HL-60 (cell line): Measurements from ENCODE around the gene CSNK1G3.

ENCODE experiments used
- DNase-seq, 2 experiments: peaks; one replicate each; pipeline ENCODE4 v3.0.0-alpha.2; 2010 to 2020; ENCODE audit warnings: low read depth in 1 of 2, low spot score in 1 of 2
- H3K27ac ChIP-seq: fragments of 250-450 bp; sonication (Bioruptor Pico); replicated peaks from 2 replicates; pipeline ENCODE4 v1.5.1; 2020; ENCODE audit warnings: mild to moderate bottlenecking, moderate library complexity
- H3K27me3 ChIP-seq: fragments of 250-450 bp; sonication (Bioruptor Pico); 2 replicates; pipeline ENCODE4 v1.5.1; 2021; ENCODE audit warnings: mild to moderate bottlenecking, moderate library complexity; ENCODE audit not compliant: insufficient read depth, poor library complexity, severe bottlenecking
- H3K4me3 ChIP-seq: replicated peaks from 2 replicates; pipeline ENCODE4 v1.5.1; 2011; ENCODE audit warnings: mild to moderate bottlenecking, control low read depth, low read length; ENCODE audit not compliant: insufficient read depth
- CTCF ChIP-seq: IDR thresholded peaks from one replicate; pipeline ENCODE4 v1.5.1; 2011; ENCODE audit warnings: low read length, control low read depth, inconsistent platforms; ENCODE audit not compliant: insufficient read depth
- GABPA ChIP-seq: IDR thresholded peaks from 2 replicates; pipeline ENCODE4 v1.6.1; 2012; ENCODE audit warnings: low read depth
- POLR2AphosphoS5 ChIP-seq: IDR thresholded peaks from 2 replicates; pipeline ENCODE4 v1.6.1; 2012; ENCODE audit warnings: low read depth
- REST ChIP-seq: IDR thresholded peaks from 2 replicates; pipeline ENCODE4 v1.6.1; 2012; ENCODE audit warnings: low read depth; ENCODE audit not compliant: insufficient replicate concordance
- SPI1 ChIP-seq: IDR thresholded peaks from 2 replicates; pipeline ENCODE4 v1.6.1; 2012; ENCODE audit warnings: low read depth, mild to moderate bottlenecking, borderline replicate concordance

Gene CSNK1G3

GRCh38 chr5:123549256-123549904 is 37.4 kb downstream of the CSNK1G3 start:
- no peak overlapping the region for H3K4me3 ChIP-seq
- DNase-seq, result no peak
- TF ChIP-seq REST (no peak), POLR2AphosphoS5 (no peak), SPI1 (no peak; the same call in 1 of the 2 replicates), GABPA (no peak)
- no peak overlapping the region for H3K27ac ChIP-seq
- H3K27me3 ChIP-seq, result no peaks in the 10 kb centered on the region

GRCh38 chr5:123554601-123555000 is 42.6 kb downstream of the CSNK1G3 start:
- no peaks in the 10 kb centered on the region for H3K27me3 ChIP-seq
- no peak for DNase-seq
- no peak overlapping the region for H3K4me3 ChIP-seq
- no peak for TF ChIP-seq GABPA
- TF ChIP-seq REST, result no peak
- TF ChIP-seq POLR2AphosphoS5, result no peak
- TF ChIP-seq CTCF, result no peak
- TF ChIP-seq SPI1, result no peak
- H3K27ac ChIP-seq, result no peak overlapping the region

- Histone ChIP-seq H3K27ac (no peak overlapping the region), H3K27me3 (no peaks in the 10 kb centered on the region), H3K4me3 (no peak overlapping the region)
- TF ChIP-seq CTCF, result no peak
- no peak for DNase-seq
Observed at GRCh38 chr5:123557907-123558306, 45.9 kb downstream of the CSNK1G3 start.

- TF ChIP-seq CTCF (no peak), REST (no peak), SPI1 (no peak), POLR2AphosphoS5 (no peak), GABPA (no peak)
Observed at GRCh38 chr5:123558762-123559433, 46.9 kb downstream of the CSNK1G3 start.

More at GRCh38 chr5:123558762-123559433, 46.9 kb downstream of the CSNK1G3 start:
- no peaks in the 10 kb centered on the region for H3K27me3 ChIP-seq
- no peak overlapping the region for H3K27ac ChIP-seq
- no peak for DNase-seq
- H3K4me3 ChIP-seq, result no peak overlapping the region
